ENCODE results near the gene CYP8B1. TPM values are rescaled to one million over a fixed set of nuclear protein-coding genes. Genes with fewer than 3 reads are reported as not detected.

CYP8B1 gene, protein sequence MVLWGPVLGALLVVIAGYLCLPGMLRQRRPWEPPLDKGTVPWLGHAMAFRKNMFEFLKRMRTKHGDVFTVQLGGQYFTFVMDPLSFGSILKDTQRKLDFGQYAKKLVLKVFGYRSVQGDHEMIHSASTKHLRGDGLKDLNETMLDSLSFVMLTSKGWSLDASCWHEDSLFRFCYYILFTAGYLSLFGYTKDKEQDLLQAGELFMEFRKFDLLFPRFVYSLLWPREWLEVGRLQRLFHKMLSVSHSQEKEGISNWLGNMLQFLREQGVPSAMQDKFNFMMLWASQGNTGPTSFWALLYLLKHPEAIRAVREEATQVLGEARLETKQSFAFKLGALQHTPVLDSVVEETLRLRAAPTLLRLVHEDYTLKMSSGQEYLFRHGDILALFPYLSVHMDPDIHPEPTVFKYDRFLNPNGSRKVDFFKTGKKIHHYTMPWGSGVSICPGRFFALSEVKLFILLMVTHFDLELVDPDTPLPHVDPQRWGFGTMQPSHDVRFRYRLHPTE
- not detected in 2 replicates for total RNA-seq (ENCODE audit: low replicate concordance)

DNA sequence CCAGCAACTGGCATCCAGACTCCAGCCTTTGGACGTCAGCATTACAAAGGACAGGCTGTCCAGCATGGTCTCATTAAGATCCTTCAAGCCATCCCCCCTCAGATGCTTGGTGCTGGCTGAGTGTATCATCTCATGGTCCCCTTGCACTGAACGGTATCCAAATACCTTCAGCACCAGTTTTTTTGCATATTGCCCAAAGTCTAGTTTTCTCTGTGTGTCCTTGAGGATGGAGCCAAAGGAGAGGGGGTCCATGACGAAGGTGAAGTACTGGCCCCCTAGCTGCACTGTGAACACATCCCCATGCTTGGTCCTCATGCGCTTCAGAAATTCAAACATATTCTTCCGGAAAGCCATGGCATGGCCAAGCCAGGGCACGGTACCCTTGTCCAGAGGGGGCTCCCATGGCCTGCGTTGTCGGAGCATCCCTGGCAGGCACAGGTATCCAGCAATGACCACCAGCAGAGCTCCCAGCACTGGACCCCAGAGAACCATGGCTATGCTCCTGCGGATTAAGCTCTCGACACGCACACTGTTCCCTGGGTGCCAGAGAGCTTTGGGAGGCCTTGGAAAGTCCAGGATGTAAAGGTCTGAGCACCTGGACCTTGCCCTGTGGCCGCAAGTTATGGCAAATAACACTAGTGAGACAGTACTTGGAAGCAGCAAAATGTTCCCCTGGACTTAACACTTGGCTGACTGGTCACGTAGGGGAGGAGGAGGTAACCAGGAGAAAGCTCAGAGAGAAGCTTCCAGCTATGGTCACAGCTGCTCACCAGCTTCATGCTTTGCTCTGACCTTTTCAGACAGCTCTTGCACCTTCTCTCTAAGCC is at the start of gene CYP8B1:
TSS of gene CYP8B1 (minus strand) at position 555 of the 827 bp plus-strand sequence. CDS start at position 492, 63 bp downstream.
- TF ChIP-seq, protein P1, sequence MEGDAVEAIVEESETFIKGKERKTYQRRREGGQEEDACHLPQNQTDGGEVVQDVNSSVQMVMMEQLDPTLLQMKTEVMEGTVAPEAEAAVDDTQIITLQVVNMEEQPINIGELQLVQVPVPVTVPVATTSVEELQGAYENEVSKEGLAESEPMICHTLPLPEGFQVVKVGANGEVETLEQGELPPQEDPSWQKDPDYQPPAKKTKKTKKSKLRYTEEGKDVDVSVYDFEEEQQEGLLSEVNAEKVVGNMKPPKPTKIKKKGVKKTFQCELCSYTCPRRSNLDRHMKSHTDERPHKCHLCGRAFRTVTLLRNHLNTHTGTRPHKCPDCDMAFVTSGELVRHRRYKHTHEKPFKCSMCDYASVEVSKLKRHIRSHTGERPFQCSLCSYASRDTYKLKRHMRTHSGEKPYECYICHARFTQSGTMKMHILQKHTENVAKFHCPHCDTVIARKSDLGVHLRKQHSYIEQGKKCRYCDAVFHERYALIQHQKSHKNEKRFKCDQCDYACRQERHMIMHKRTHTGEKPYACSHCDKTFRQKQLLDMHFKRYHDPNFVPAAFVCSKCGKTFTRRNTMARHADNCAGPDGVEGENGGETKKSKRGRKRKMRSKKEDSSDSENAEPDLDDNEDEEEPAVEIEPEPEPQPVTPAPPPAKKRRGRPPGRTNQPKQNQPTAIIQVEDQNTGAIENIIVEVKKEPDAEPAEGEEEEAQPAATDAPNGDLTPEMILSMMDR (IDR thresholded peaks at IDR 0.05; ENCODE audit: insufficient read depth, low read length): no peak
- no peak for DNase-seq (ENCODE audit: low read depth)
- no peak within 1 kb of the TSS for H3K4me3 ChIP-seq (ENCODE audit: low read depth, low read length)

DNA sequence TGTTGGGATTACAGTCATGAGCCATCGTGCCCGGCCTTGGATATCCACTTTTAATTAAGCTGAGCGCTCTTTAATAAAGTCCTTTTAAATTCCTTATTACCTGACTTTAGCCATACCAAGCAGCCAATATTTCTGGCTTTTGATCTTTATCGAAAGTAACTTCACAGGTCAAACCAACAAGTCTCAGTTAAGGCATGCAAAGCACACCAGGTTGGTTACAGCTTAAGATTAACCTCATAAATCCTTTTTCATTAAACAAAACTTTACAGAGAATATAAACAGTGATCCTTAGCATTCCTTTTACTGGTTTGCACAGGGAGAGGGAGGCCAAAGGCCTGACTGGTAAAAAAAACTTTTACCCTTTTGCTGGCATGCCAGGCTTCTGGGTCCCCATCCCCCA is 47.9 kb upstream of the CYP8B1 start:
- no peak overlapping the region for H3K4me3 ChIP-seq (ENCODE audit: low read depth, low read length)
- no peak for DNase-seq (ENCODE audit: low read depth)
- TF ChIP-seq, protein P1 (IDR thresholded peaks at IDR 0.05; ENCODE audit: insufficient read depth, low read length): no peak

DNA sequence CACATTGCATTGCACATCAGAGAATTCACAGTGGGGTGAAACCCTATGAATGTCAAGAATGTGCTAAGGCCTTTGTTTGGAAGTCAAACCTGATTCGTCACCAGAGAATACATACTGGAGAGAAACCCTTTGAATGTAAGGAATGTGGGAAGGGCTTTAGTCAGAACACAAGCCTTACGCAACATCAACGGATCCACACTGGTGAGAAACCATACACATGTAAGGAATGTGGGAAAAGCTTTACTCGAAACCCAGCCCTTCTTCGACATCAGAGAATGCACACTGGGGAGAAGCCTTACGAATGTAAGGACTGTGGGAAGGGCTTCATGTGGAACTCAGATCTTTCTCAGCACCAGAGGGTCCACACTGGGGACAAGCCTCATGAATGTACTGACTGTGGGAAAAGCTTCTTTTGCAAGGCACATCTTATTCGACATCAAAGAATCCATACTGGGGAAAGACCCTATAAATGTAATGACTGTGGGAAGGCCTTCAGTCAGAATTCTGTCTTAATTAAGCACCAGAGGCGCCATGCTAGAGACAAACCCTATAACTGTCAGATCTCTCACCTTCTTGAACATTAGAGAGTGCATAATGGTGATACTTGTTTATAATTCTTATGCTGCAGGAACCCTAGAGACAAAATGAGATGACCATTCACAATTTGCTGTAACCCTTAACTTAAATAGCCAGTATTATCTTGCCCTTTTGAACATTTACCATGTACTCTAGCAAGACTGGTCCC is 39.3 kb upstream of the CYP8B1 start:
- DNase-seq (ENCODE audit: low read depth): no peak
- TF ChIP-seq, protein P1 (IDR thresholded peaks at IDR 0.05; ENCODE audit: insufficient read depth, low read length): no peak
- H3K4me3 ChIP-seq (ENCODE audit: low read depth, low read length): no peak overlapping the region

DNA sequence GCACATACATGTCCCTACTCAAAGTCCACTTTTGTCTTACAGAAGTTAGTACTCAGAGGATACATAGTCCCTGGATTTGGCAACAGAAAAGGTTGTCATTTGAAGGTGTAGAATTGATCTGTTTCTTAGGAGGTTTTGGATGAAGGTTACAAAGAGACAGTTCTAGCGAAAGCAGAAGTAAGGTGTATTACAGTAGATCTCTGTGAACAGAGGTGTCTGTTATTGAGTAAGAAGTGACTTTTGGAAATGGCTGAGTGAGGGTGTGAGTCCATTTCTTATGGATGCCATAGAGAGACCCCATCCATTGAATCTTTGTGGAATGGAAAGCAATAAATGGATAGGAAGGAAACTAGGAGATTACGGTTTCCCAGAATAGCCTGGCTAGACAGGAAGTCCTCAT is 35.9 kb upstream of the CYP8B1 start:
- no peak for DNase-seq (ENCODE audit: low read depth)
- H3K4me3 ChIP-seq (ENCODE audit: low read depth, low read length): no peak overlapping the region
- TF ChIP-seq, protein P1 (IDR thresholded peaks at IDR 0.05; ENCODE audit: insufficient read depth, low read length): no peak

DNA sequence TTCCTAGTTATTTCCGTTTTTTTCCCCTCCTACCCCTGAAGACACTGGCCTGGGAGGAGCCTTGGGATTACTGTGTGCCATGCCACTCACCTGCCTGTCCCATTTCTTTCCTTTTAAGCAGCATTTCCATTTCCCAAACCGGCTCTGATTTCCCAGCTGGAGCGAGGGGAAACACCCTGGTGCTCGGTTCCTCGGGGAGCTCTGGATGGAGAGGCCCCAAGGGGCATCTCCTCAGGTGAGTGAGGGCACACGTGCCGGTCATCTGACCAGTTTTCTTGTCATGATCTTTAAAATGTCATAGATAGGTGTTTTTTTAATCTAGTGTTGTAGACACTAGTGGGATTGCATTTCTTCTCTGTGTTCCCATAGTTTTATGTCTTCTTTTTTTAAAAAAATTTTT is 33.0 kb upstream of the CYP8B1 start:
- H3K4me3 ChIP-seq (ENCODE audit: low read depth, low read length): no peak overlapping the region
- TF ChIP-seq, protein P1 (IDR thresholded peaks at IDR 0.05; ENCODE audit: insufficient read depth, low read length): no peak
- no peak for DNase-seq (ENCODE audit: low read depth)

DNA sequence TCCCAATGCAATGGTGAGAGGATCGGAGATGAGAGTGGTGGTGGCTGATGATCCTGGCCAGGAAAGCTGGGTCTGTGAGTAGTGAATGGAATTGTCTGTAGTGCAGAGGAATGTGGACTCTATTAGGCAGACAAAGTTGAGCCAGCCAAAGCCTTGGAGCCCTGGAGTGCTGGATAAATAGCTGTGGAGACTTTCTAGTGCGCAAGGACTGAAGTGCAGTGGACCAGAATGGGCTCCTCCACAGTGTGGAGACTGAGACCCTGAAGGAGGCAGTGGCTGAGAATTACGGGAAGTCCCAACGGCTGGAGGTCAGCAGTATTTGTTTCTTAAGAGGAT is 31.1 kb upstream of the CYP8B1 start:
- TF ChIP-seq, protein P1 (IDR thresholded peaks at IDR 0.05; ENCODE audit: insufficient read depth, low read length): no peak
- DNase-seq (ENCODE audit: low read depth): no peak
- no peak overlapping the region for H3K4me3 ChIP-seq (ENCODE audit: low read depth, low read length)
